Ascending aorta (tissue), 2 donors: ENCODE data around the gene LRP1B. TPM values are rescaled to one million over a fixed set of nuclear protein-coding genes. Genes with fewer than 3 reads are reported as not detected.

ENCODE experiments used
- DNase-seq, 2 donors: peaks; one replicate each; pipeline ENCODE4 v3.0.0-alpha.2; 2019; ENCODE audit warnings: low spot score in 2 of 2
- H3K27ac ChIP-seq, 2 donors: fragments of 200-600 bp; sonication (generic); one replicate each; pipeline ENCODE4 v1.5.1; 2016 to 2017; ENCODE audit warnings: mild to moderate bottlenecking in 1 of 2
- H3K27me3 ChIP-seq: fragments of 200-600 bp; sonication (generic); one replicate; pipeline ENCODE4 v1.5.1; 2017
- H3K36me3 ChIP-seq, 2 donors: fragments of 200-600 bp; sonication (generic); one replicate each; pipeline ENCODE4 v1.5.1; 2016
- H3K4me1 ChIP-seq, 2 donors: fragments of 200-600 bp; sonication (generic); one replicate each; pipeline ENCODE4 v1.5.1; 2016 to 2017; ENCODE audit warnings: mild to moderate bottlenecking in 1 of 2
- H3K4me3 ChIP-seq, 2 donors: fragments of 200-600 bp; sonication (generic); one replicate each; pipeline ENCODE4 v1.5.1; 2016 to 2017; ENCODE audit warnings: mild to moderate bottlenecking in 1 of 2
- H3K9me3 ChIP-seq, 2 donors: fragments of 200-600 bp; sonication (generic); one replicate each; pipeline ENCODE4 v1.5.1; 2016
- CTCF ChIP-seq, 3 experiments: fragments of 200-600 bp in 2 of 3; fragments of 450-650 bp in 1 of 3; sonication (generic) in 2 of 3; IDR thresholded peaks; one replicate each; pipeline ENCODE4 v1.5.1; 2016 to 2019; ENCODE audit warnings: antibody characterized with exemption in 3 of 3, mild to moderate bottlenecking in 1 of 3, moderate library complexity in 1 of 3
- intact Hi-C: fragments of 100-400 bp; cut with DNase I; formaldehyde crosslinking; loops from one replicate; pipeline ENCODE4 v1.15.1; 2023
- total RNA-seq: library from RNA; depleted of rRNA; stranded (reverse); fragments of >200 nt; gene quantifications from one replicate; pipeline ENCODE4 v1.1.0, GENCODE V29; 2016

The LRP1B gene
- total RNA-seq, 1 donor from 2014 or later: not detected

- Histone ChIP-seq H3K27ac (no peak overlapping the region), H3K9me3 (no peaks in the 10 kb centered on the region), H3K4me1 (no peaks in the 10 kb centered on the region), H3K4me3 (no peak overlapping the region), H3K27me3 (no peaks in the 10 kb centered on the region), H3K36me3 (no peaks in the 10 kb centered on the region)
- DNase-seq: no peak
- intact Hi-C loops: no loop called here
- TF ChIP-seq CTCF (IDR thresholded peaks at IDR 0.05): no peak
These were observed 617.0 kb downstream of the LRP1B start for GRCh38 chr2:141513853-141514252.

- intact Hi-C loops: no loop called here
- no peak for TF ChIP-seq CTCF (IDR thresholded peaks at IDR 0.05)
- H3K27ac ChIP-seq: no peak overlapping the region
- H3K9me3 ChIP-seq: no peaks in the 10 kb centered on the region
- no peak overlapping the region for H3K4me3 ChIP-seq
- no peaks in the 10 kb centered on the region for H3K4me1 ChIP-seq
- H3K36me3 ChIP-seq: no peaks in the 10 kb centered on the region
- DNase-seq: no peak
- no peaks in the 10 kb centered on the region for H3K27me3 ChIP-seq
These were observed 621.8 kb downstream of the LRP1B start for GRCh38 chr2:141508806-141509595.

- no peak for DNase-seq
- H3K36me3 ChIP-seq: no peaks in the 10 kb centered on the region
- TF ChIP-seq CTCF (IDR thresholded peaks at IDR 0.05): no peak
- no peaks in the 10 kb centered on the region for H3K4me1 ChIP-seq
- no peaks in the 10 kb centered on the region for H3K9me3 ChIP-seq
- intact Hi-C loops: no loop called here
- no peaks in the 10 kb centered on the region for H3K27me3 ChIP-seq
- H3K27ac ChIP-seq: no peak overlapping the region
- no peak overlapping the region for H3K4me3 ChIP-seq
These were observed 622.6 kb downstream of the LRP1B start for GRCh38 chr2:141508086-141508752.

GRCh38 chr2:141506135-141506534 is 624.7 kb downstream of the LRP1B start:
- Histone ChIP-seq H3K4me3 (no peak overlapping the region), H3K36me3 (no peaks in the 10 kb centered on the region), H3K27me3 (no peaks in the 10 kb centered on the region), H3K4me1 (no peaks in the 10 kb centered on the region), H3K9me3 (no peaks in the 10 kb centered on the region), H3K27ac (no peak overlapping the region)
- no peak for TF ChIP-seq CTCF (IDR thresholded peaks at IDR 0.05)
- DNase-seq: no peak
- intact Hi-C loops: no loop called here

- H3K4me3 ChIP-seq: no peak overlapping the region
- H3K27me3 ChIP-seq: no peaks in the 10 kb centered on the region
- H3K9me3 ChIP-seq: no peaks in the 10 kb centered on the region
- no peaks in the 10 kb centered on the region for H3K36me3 ChIP-seq
- no peak for DNase-seq
- no peak overlapping the region for H3K27ac ChIP-seq
- H3K4me1 ChIP-seq: no peaks in the 10 kb centered on the region
- no peak for TF ChIP-seq CTCF (IDR thresholded peaks at IDR 0.05)
- intact Hi-C loops: no loop called here
These were observed 629.1 kb downstream of the LRP1B start for GRCh38 chr2:141501752-141502151.
